HG02840 (cell line): ENCODE measurements around the gene CENPM.

Experiments
- ATAC-seq: cut with Tn5 transposase; IDR thresholded peaks from one replicate; pipeline ENCODE4 v1.9.1; 2021; ENCODE audit warnings: mild to moderate bottlenecking, moderate library complexity, moderate number of reproducible peaks; ENCODE audit not compliant: unreplicated experiment, low FRiP score

The CENPM gene

DNA sequence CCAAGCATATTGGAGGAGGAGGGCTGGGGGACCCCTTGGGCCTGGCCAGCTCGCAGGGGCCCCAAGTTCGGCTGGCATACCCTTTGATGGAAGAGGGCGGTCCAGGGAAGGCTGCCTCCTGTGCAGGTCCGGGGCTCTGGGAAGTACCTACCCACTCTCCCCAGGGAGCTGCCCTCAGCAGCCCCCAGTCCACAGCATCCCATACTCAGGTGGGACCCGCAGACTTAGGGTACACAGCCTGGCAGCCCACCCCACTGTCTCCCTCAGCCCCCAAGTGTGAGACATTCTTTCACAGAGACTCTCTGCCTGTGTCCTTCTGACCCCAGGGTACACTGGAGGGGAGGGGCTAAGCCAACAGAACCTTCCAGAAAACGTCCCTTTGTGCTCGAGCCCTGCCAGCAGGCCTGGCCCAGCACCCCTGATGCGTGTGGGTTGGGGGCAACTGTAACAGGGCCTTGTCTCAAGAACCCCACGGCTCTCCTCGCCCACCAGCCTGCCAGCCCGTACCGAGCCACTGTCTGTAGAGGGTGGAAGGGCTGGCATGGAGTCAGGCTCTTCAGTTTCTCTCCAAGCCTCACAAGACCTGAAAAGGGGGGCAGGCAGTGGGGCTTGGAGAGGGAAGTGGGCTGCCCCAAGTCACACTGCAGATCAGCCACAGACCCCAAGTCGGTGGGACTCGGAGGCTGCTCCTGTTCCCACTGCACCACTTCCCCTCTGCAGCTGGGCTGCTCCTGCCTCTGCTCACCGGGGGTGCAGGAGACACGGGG lies 13.4 kb downstream of the CENPM start:
- no peak for ATAC-seq

DNA sequence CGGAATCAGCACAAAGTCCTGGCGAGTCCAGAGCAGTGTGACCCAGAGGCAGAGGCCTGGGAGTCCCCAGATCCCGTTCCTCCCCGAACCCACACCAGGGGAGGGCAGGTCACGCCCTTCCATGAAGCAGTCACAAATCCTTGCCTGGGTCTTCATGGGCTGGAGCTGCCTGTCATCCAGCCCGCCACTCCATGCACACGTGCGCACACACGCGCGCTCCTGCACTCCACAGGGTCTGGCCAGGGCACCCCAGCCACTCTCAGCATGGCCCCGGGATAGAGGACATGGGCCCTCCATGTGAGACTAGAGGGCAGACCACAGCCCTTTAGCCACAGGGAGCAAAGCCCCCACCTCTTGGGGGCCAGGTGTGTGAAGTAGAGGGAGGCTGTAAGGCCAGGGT lies 14.6 kb downstream of the CENPM start:
- ATAC-seq: no peak

DNA sequence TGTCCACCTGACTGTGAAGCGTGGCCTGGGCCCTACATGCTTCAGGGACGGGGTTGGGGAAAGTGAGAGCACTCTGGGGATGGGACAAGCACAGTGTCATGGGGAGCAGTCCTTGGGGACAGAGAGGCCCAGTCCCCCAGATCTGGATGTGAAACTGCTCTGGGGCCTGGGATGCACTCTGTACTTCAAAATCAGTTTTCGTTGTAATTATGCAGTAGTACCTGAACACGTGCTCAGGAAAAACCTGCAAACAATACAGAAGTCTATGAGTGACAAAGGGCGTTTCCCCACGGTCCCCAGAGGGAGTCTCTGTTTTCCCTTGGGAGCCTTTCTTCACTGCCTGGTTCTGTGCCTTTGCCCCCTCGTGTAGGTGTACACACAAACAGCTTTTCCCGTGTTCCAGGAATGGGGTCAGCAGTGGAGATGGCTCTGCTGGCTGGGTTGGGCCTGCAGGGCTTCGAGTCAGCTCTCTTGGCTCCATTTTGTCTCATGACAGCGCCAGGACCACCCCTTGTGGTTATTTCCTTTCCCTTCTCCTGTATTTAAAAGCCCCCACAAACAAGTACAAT lies 15.2 kb downstream of the CENPM start:
- ATAC-seq: no peak

DNA sequence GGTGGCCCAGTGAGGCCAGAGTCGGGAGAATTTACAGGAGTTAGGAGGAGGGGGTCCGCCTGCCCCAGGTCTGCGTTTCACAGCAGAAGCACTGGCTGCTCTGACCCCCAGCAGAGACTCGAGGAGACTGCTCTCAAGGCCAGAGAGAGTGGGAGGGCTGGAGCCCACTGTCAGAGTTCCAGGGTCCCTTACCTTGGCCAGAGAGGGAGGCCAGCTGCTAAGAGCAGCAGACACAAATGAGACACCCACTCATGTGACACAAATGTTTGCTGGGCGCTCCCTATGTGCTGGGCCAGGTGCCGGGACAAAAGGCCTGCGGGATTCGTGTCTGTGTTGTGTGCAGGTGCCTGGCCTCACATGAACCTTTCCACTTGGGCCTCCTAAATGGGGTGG lies 17.5 kb downstream of the CENPM start:
- no peak for ATAC-seq

DNA sequence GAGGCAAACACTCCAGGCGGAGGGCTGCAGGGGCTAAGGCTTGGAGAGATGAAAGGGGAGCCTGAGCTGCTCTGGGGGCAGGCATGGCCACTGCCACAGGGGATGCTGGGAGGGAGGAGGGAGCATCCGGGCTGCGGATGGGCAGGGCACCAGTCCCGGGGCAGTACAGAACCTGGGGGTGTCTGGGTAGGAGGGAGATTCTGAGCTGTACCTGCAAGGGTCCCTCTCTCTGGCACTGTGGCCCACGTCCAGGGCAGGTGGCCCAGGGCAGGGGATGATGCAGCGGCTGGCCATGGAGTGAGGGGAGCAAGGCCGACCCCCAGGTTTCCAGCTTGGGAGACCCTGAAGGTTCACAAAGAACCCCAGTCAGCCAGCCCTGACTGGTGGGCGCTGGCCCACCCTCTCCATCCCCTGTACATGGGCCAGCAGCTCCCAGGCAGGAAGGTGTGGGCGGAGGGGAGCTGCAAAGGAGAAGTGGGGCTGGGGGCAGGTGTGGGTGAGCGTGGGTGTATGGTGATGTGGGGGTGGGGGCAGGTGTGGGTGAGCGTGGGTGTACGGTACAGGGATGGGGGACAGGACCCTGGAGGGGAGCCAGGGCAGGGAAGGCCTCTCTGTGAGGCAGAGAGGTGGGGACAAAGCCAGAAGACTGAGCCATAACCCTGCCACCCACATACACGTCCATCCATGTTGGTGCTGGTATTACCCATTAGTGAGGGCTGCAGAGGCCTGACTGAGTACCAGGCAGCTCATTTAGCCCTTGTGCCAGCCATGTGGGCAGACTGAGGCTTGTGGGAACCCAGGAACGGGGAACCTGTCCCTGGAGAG lies 18.1 kb downstream of the CENPM start:
- no peak for ATAC-seq

DNA sequence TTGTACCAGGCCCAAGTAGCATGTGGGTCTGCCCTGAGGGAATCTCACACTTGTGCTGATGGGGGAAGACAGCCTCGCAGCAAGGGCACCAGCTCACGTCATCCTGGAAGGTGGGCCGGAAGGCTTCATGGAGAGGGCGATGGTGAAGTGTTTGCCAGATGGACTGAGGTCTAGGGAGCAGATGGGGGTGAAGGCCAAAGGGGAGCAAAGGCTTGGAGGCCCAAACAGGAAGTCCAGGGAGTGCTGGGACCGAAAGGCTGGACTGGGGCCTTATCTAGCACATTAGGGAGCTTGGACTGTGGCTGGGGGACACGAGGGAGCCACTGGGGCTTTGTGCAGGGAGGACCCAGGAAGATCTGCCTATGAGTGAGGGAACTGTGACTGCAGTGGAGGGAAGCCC lies 19.1 kb downstream of the CENPM start:
- no peak for ATAC-seq

DNA sequence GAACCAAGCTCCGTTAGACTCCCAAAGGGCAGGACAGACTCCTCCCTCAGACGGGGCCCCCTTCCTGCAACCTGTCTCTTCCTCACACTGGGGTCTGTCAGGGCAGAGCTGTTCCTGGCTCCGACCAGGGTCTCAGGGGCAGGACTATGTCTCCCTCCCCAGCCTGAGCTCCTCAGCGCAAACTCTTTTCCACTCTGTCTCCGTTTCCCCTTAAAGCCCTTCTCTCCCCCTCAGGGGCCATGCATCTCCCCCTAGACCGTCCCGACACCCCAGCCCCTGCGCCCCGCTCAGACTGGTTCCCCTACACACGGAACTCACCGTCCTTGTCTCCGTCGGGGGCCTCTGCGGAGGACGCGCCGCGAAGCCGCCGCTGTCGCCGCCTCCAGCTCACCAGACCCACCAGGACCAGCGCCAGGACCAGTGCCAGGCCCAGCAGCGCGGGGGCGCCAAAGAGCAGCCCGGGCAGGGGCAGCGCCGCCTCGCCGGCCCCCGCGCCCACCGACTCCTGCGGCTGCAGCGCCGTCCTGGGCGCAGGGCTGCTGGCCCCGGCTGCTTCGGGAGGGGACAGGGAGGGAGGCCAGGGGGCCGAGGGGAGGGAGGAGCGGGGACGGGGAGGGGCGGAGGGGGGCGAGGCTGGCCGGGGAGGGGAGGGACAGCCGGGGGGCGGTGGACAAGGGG lies 21.0 kb downstream of the CENPM start:
- no peak for ATAC-seq

DNA sequence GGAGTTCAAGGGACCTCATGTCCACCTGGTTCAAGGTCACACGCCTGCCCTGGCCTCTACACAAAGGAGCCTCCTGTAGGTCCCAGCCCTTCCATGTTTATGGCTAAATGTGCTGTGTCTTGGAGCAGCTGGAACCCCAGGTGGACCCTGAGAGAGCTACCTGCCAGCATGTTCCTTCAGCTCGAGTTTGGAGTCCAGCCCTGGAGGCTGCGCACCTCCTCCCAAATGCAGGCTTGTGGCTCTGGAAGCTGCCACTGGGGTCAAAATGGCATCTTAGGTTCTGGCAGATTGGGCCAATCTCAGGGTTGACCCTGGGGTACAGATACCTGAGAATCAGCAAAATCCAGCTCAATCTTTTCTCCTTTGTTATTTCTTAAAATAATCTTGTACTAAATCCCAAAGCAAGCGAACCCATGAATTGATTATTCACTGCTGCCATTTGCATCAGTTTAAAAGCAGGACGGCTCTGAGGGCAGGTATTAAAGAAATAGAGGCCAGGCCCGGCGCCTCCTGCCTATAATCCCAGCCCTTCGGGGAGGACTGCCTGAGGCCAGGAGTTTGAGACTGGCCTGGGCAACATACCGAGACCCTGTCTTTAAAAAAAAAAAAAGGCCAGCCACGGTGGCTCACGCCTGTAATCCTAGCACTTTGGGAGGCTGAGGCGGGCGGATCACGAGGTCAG lies 23.2 kb downstream of the CENPM start:
- ATAC-seq: no peak

DNA sequence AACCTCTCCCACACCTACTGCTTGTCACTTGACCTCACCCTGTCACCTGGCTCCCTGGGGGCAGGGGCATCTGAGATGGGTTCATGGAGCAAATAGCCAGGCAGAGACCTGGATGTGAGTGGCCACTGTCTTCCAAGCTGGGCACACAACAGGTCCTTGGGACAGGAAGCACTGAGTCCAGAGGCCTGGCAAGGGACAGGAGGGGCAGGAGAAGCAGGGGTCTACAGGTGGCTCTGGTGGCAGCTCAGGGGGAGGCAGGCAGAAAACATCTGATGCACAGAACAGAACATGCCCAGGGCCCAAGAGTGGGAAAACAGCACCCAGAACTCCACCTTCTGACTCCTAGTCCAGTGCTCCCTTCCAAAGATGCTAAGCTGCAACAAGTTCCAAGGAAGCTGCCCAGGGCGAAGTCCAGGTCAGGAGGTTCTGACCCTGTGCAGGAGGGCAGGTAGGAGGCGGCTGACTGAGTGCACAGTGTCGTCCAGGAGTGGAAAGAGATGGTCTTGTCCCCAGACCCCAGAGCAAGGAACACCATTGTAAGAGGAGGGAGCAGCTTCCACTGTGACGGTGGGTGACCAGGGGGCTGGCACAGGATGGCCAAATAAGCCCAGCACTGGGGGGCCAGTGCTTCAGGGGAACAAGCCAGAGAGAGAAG lies 23.9 kb downstream of the CENPM start:
- ATAC-seq: no peak

DNA sequence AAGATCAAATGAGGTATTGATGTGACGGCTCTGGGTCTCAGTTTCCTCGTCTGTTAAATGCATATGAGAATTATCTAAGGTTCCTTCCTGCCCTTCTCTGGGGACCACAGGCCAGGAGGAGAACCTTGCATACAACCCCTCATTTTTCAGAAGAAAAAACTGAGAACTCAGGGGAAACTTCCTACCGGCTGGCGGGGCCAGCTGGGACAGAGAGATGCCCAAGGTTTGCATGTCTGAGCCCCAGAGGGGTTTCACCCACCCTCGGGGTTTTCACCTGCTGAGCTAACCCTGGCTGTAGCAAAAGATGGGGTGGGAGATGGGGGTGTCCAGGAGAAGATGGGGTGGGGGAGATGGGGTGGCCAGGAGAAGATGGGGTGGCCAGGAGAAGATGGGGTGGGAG lies 24.6 kb downstream of the CENPM start:
- no peak for ATAC-seq

DNA sequence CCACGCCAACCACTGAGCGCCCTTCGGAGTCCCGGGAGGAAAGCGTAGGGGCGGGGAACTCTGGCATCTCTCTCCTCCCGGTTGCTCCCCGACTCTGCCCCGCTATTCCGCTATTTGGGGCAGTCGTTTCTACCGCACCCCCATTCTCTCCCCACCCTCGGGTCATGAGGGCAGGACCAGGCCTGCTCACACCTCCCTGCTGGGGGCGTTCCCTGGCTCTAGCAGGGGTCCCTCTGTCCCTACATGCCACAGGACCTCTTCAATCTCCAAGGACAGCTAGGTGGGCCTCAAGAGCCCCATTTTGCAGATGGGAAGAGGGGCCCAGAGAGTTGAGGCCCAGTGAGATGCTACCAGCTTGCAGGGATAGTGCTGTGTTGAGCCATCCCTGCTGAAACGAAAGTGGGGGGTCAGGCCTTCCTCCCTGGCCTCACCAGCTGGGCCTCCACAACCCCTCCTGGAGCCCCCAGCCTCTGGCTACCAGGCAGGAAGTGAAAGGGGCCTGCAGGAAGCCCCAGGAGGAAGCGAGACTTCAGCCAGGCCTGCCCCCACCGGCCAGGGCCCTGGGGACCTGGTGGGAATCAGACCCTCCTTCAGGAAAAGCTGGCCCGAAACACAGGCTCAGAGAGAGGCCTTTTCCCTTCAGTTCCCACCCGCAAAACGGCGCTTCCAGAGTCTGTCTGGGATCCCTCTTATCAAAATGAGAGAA lies 26.5 kb downstream of the CENPM start:
- ATAC-seq: peak; percentile 24

DNA sequence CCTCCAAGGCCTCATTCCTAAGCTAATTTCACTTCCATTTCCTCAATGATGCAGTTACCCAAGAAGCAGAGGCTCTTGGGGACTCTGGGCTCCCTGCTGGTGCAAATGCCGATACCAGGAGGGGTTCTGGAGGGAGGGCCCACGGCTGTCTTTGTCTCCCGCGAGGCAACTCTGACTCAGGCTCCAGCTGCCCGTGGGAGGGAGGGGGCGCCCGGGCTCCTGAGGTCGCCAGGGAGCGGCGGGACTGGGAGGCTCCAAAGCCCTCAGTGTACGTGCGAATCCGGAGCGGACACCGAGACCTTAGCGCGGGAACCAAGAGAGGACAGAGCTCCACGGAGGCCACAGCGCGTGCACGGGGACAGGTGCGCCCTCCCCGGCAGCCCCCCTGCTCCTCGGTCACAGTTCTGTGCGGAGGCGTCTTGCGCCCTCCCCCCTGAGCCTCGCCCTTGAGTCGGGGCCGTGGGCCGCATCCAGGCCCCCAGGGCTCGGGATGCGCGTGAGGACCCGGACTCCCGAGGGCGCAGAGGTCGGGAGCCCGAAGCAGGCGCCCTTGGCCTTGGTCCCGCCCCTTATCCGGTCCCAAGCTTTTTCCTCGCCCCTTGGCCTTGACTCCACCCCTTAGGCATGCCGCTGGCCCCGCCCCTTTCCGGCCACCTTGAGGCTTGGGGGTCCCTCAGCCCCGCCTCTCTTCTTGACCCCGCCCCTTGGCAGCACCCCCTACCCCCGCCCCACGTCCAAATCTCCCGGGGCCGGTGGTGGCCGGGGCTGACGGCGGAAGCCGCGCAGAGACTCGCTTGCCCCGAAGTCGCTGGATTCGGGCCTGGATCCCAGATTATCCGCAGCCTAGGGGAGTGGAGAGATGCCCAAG lies 27.4 kb downstream of the CENPM start:
- ATAC-seq: peak; percentile 44

DNA sequence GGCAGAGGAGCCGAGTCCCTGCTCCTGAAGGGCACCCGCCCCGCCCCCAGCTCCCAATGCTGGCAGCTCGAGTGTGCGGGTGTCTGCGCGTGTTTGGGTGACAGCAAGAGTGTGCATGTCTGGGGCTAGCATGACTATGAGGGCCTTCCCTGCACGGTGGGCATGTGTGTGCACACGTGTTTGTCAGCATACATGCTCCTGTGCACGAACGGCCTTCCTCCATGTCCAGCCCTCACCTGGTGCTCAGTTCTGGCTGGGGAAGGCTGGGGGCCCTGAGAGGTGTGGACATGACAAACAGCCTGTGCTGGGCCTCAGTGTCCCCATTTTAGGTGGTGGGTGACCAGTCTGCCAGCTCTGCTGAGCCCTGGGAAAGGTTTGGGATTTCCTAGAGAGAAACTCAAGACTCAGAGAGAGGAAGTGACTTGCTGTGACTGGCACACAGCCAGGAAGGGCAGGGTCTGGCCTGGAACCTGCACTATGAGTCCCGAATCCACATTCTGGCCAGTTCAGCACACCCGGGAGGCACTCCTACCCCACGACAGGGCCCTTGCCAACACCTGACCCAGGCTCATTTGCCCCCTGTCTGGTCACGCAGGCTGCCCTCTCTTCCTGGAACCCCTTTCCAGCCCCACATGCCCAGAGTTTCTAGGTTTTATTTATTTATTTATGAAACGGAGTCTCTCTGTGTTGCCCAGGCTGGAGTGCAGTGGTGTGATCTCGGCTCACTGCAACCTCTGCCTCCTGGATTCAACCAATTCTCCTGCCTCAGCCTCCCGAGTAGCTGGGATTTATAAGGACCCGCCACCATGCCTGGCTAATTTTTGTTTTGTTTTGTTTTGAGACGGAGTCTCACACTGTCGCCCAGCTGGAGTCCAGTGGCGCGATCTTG lies 28.8 kb downstream of the CENPM start:
- no peak for ATAC-seq

DNA sequence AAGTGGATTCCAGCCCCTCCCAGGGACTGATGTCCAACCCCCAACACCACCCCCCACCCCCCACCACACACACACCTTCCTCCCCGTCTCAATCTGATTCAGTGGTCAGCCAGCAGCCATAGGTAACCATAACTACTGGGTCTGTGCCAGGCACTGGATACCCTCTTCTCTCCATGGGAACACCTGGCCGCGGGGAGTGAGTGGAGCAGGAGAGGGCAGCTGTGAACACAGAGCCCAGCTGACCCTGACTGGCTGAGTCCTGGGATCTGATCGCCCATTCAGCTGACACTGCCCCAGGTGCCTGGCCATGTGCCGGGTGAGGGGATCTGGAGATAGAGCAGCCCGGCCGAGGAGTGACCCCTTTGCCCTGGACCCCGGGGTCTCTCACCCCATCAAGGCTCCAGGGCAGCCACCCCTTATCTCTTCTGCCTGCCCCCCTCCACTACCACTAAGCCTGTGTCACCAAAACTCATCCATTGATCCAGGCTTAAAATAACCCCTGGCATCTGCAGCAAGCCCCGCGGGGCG lies 29.5 kb downstream of the CENPM start:
- ATAC-seq: no peak

DNA sequence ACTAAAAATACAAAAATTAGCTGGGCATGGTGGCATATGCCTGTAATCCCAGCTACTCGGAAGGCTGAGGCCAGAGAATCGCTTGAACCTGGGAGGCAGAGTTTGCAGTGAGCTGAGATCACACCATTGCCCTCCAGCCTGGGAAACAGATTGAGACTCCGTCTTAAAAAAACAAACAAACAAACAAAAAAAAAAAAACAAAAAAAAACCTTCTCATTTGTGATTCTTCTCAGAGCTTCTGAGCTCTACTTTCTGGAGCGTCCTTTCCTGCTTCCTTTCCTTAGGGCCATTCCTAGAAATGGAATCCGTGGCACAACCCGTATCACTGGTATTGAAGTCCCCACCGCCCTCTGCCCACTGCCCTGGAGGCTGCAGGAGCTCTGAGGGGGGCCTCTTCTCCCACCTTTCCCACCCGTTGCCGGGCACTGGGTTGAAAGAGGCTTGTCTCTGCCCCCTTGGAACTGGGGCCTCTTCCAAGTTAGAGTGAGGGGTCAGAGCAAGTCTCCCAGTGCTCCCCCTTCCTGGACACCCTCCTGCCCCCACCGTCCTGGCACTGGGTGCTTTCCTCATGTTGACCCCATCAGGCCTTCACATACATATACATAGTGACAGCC lies 30.1 kb downstream of the CENPM start:
- no peak for ATAC-seq

DNA sequence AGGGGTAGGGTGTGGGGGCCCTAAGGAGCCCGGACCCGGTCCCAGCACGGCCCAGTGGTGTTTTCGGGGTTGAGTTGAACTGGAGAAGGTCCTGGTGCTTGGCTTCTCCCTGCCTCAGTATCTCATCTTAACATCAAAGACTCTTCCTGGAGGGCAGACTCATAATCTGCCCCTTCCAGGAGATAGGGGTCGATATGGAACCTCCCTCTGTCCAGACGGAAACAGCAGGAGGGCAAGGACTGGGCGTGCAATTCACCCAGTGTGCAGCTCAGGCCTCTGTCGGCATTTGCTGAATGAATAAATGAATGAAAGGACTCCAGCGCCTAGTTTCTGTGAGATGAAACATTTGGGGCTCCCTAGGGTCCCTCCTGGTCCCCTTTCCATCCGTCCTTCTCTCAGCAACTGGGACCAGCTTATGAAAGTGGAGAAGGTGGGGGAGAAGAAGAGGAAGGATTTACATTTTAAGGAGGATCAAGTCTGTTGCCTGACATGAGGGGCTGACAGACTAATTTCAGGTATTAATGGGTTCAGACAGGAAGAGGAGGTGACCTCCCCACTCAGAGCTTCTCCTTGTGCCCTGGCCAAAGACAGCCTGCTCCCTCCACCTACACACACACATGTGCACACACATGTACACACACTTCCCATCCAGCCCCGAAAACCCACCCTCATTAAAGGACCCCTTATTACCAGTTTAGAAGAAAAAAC lies 31.0 kb downstream of the CENPM start:
- no peak for ATAC-seq
